Aortic smooth muscle cell (primary cell): Measurements from ENCODE around the gene RRAD. TPM values are rescaled to one million over a fixed set of nuclear protein-coding genes. Genes with fewer than 3 reads are reported as not detected.

Experiments used
- total RNA-seq: library from RNA; depleted of rRNA; stranded (reverse); fragments of >200 nt; gene quantifications from 2 replicates; pipeline ENCODE4 v1.2.3, GENCODE V29; 2014

The RRAD gene
- total RNA-seq = 3.2 and 7.7 TPM in 2 replicates

GRCh38 chr16:66925322-66925840 is at the start of gene RRAD:
TSS of gene RRAD (minus strand) at chr16:66925535. CDS start at chr16:66925179, 356 bp downstream.

DNA sequence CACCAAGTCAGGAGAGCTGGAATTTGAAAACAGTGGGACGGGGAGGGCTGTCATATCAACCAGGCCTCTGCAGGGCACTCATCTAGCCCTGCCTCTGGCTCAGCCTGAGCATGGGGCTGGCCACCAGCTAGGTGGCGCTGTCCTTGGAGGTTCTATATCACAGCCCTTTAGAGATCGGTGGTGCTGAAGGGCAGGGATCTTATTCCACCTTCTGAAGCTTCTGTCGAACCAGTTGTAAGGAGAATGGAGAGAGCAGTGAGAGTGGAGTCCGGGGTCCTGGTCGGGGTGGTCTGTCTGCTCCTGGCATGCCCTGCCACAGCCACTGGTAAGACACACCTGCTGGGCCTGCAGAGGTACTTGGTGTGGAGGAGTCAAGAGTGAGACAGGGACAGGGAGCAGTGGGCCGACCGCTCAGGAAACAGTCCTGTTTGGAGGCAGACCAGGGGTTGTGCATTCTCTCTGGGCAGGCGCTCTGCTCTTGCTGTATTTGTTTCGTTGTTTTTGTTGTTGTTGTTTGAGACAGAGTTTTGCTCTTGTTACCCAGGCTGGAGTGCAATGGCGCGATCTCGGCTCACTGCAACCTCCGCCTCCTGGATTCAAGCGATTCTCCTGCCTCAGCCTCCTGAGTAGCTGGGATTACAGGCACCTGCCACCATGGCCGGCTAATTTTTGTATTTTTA is 35.9 kb upstream of the RRAD start, which contains the start of gene CES3:
CES3 (plus strand) TSS at position 202 of the 680 bp plus-strand sequence; CDS start at position 244, 42 bp downstream.

DNA sequence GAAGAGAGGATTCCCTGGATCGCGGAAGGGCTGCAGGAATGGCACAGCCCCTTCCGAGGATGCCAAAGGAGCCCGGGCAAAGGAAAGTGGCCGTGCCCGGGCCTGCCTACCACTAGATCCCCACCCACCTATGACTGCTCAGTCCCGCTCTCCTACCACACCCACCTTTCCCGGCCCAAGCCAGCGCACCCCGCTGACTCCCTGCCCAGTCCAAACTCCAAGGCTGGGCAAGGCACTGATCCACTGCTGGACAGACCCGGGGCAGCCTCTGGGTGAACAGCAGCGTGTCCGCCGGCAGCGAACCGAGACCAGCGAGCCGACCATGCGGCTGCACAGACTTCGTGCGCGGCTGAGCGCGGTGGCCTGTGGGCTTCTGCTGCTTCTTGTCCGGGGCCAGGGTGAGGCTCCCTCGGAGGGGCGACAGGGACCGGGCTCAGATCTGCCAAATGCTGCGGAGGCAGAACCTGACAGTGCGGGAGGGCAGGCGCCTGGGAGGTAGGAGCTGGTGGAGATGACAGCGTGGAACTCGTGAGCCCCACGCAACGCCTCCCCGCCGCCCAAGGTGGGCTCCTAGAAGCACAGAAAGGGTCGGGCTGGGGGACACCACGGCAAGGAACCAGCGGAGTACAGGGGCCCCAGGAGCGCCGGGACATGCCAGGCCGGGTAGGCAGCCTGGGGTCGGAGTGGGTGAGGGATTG is 10.1 kb upstream of the RRAD start, which contains the start of gene CES2:
CES2 (plus strand) TSS at position 203 of the 698 bp plus-strand sequence; CDS start at position 323, 120 bp downstream.

GRCh38 chr16:66934138-66934838 is 9.0 kb upstream of the RRAD start, which contains the start of gene CIAO2B:
TSS of gene CIAO2B (minus strand) at chr16:66934402. CDS start at chr16:66934364, 38 bp downstream.

GRCh38 chr16:66918803-66919568 is 6.3 kb downstream of the RRAD start, which contains the start of gene CDH16:
TSS of gene CDH16 (minus strand) at chr16:66918885. CDS start at chr16:66918065, 820 bp downstream.

GRCh38 chr16:66880288-66881013 is 44.9 kb downstream of the RRAD start, which contains the start of gene PDP2:
TSS of gene PDP2 (plus strand) at chr16:66880515. CDS start at chr16:66884285, 3,770 bp downstream.

Other genes with a start within 250 kb of the RRAD start
- 9.1 and 10.4 TPM in 2 replicates for gene CMTM4, start 228.8 kb downstream of the RRAD start, total RNA-seq
- 146 and 174 TPM in 2 replicates for gene DYNC1LI2, start 173.9 kb downstream of the RRAD start, total RNA-seq
- gene TERB1, start 124.0 kb downstream of the RRAD start, total RNA-seq = 0.12 and 0.13 TPM in 2 replicates
- gene NAE1, start 94.6 kb downstream of the RRAD start, total RNA-seq = 58.0 and 60.4 TPM in 2 replicates
- gene CA7, start 81.1 kb downstream of the RRAD start, total RNA-seq = not detected in 2 replicates
- gene PDP2, start 45.0 kb downstream of the RRAD start, total RNA-seq = 8.1 and 8.3 TPM in 2 replicates
- not detected in 2 replicates for gene CDH16, start 6.7 kb downstream of the RRAD start, total RNA-seq
- 126 and 169 TPM in 2 replicates for gene CIAO2B, start 8.9 kb upstream of the RRAD start, total RNA-seq
- 28.1 and 29.1 TPM in 2 replicates for gene CES2, start 10.0 kb upstream of the RRAD start, total RNA-seq
- 0.13 and 0.56 TPM in 2 replicates for gene CES3, start 35.7 kb upstream of the RRAD start, total RNA-seq
- gene CES4A, start 63.1 kb upstream of the RRAD start, total RNA-seq = 1.3 and 1.4 TPM in 2 replicates
- gene CBFB, start 103.6 kb upstream of the RRAD start, total RNA-seq = 142 and 160 TPM in 2 replicates
- 12.8 and 13.5 TPM in 2 replicates for gene PHAF1, start 184.4 kb upstream of the RRAD start, total RNA-seq
- gene B3GNT9, start 225.5 kb upstream of the RRAD start, total RNA-seq = 36.5 and 44.3 TPM in 2 replicates
- 15.9 and 18.1 TPM in 2 replicates for gene TRADD, start 234.4 kb upstream of the RRAD start, total RNA-seq
- gene FBXL8, start 234.4 kb upstream of the RRAD start, total RNA-seq = 7.1 and 7.2 TPM in 2 replicates
- 3.3 and 4.9 TPM in 2 replicates for gene HSF4, start 239.2 kb upstream of the RRAD start, total RNA-seq
- 23.9 and 25.2 TPM in 2 replicates for gene NOL3, start 245.0 kb upstream of the RRAD start, total RNA-seq